ENCODE results near the gene MEGF11. TPM values are rescaled to one million over a fixed set of nuclear protein-coding genes. Genes with fewer than 3 reads are reported as not detected.
A peak's percentile ranks its signal among the peaks of the same experiment; 100 is the strongest.

MEGF11 gene
- total RNA-seq, 1 donor from 2014 or later: 0.06 TPM

DNA sequence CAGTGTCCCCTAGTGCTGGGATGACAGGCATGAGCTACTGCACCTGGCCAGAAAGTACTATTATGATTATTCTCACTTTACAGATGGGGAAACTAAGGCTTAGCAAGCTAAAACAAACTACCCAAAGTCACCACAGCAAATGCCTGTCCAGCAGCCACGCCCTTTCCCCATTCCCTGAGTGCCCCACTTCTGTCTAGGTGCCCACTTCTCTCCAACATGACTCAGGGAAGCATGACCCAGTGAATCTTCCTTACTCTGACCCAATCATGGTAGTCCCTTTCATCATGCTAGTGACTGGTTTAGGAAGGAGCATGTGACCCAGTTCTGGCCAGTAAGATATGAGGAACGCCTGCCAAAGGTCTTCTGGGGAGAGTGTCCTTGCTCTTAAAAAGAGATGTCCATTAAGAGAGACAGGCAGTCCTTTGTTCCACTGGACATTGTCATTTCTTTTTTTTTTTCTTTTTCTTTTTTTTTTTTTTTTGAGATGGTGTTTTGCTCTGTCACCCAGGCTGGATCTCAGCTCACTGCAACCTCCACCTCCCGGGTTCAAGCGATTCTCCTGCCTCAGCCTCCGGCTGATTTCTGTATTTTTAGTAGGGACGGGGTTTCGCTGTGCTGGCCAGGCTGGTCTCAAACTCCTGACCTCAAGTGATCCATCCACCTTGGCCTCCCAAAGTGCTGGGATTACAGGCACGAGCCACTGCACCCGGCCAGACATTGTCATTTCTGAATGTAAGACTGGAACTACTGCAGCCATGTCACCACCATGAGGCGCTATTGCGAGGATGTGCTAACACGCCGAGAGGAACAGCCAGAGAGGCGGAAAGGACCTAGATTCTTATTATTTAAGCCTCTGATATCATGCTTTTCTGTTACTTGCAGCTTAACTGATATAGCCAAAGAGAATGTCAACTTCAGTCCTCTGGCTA lies 19.8 kb downstream of the MEGF11 start:
- H3K27me3 Mint-ChIP-seq (ENCODE audit: insufficient read depth, low read depth): peaks cover 13% of the 10 kb centered on the region
- TF ChIP-seq, protein P1, sequence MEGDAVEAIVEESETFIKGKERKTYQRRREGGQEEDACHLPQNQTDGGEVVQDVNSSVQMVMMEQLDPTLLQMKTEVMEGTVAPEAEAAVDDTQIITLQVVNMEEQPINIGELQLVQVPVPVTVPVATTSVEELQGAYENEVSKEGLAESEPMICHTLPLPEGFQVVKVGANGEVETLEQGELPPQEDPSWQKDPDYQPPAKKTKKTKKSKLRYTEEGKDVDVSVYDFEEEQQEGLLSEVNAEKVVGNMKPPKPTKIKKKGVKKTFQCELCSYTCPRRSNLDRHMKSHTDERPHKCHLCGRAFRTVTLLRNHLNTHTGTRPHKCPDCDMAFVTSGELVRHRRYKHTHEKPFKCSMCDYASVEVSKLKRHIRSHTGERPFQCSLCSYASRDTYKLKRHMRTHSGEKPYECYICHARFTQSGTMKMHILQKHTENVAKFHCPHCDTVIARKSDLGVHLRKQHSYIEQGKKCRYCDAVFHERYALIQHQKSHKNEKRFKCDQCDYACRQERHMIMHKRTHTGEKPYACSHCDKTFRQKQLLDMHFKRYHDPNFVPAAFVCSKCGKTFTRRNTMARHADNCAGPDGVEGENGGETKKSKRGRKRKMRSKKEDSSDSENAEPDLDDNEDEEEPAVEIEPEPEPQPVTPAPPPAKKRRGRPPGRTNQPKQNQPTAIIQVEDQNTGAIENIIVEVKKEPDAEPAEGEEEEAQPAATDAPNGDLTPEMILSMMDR (IDR thresholded peaks at IDR 0.05): peak; percentile 61
- TF ChIP-seq EZH2 (IDR thresholded peaks at IDR 0.05): no peak

DNA sequence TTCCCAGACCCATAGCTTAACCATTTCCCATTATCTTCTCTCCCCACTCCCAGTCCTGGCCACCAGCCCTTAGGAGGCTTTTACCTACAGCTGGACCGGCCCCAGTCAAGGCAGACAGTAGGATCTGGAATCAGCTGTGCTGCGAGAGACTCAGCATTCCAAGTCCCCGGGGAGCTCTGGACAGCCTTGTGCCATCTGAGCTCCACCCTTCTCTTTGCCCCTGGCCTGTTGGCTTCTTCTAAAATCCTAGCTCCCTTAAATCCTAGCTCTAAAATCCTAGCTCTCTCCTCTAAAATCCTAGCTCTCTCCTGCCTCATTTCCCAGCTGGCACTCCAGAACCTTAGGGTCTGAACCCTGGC lies 21.3 kb downstream of the MEGF11 start:
- peaks cover 17% of the 10 kb centered on the region for H3K4me1 Mint-ChIP-seq
- TF ChIP-seq EZH2 (IDR thresholded peaks at IDR 0.05): no peak
- TF ChIP-seq, protein P1 (IDR thresholded peaks at IDR 0.05): no peak
- no peak for TF ChIP-seq EZH2phosphoT487 (IDR thresholded peaks at IDR 0.05)
- Histone ChIP-seq H3K36me3 (no peaks in the 10 kb centered on the region), H3K27me3 (no peaks in the 10 kb centered on the region), H3K9me3 (ENCODE audit: low read depth) (no peaks in the 10 kb centered on the region), H3K79me2 (ENCODE audit: low read depth) (no peaks in the 10 kb centered on the region), H3K4me2 (no peak overlapping the region), H3F3A (ENCODE audit: low read depth) (peaks cover 7% of the 10 kb centered on the region), H3K4me3 (no peak overlapping the region), H3K27ac (no peak overlapping the region), H3K9ac (no peak overlapping the region), H2AFZ (replicated peaks) (no peak overlapping the region), H3K4me1 (peaks cover 10% of the 10 kb centered on the region), H4K20me1 (ENCODE audit: low read depth) (no peaks in the 10 kb centered on the region)
- H3K36me3 Mint-ChIP-seq: peaks cover 2% of the 10 kb centered on the region
- H3K4me3 Mint-ChIP-seq: no peak overlapping the region
- no peaks in the 10 kb centered on the region for H3K9me3 Mint-ChIP-seq
- H3K27ac Mint-ChIP-seq: peak overlapping the region; percentile 74
- peaks cover 17% of the 10 kb centered on the region for H3K27me3 Mint-ChIP-seq (ENCODE audit: insufficient read depth, low read depth)
- no peak for DNase-seq (ENCODE audit: low spot score)

More for the DNA sequence above, 19.8 kb downstream of the MEGF11 start:
- Mint-ChIP-seq H3K4me3 (no peak overlapping the region), H3K36me3 (peaks cover 2% of the 10 kb centered on the region), H3K27ac (no peak overlapping the region), H3K4me1 (peaks cover 12% of the 10 kb centered on the region), H3K9me3 (no peaks in the 10 kb centered on the region)
- no peaks in the 10 kb centered on the region for H3K79me2 ChIP-seq (ENCODE audit: low read depth)
- no peaks in the 10 kb centered on the region for H3K9me3 ChIP-seq (ENCODE audit: low read depth)
- H2AFZ ChIP-seq (replicated peaks): no peak overlapping the region
- no peaks in the 10 kb centered on the region for H4K20me1 ChIP-seq (ENCODE audit: low read depth)
- H3K4me3 ChIP-seq: no peak overlapping the region
- no peaks in the 10 kb centered on the region for H3K36me3 ChIP-seq
- no peak overlapping the region for H3K9ac ChIP-seq
- peaks cover 7% of the 10 kb centered on the region for H3F3A ChIP-seq (ENCODE audit: low read depth)
- H3K4me1 ChIP-seq: peaks cover 10% of the 10 kb centered on the region
- H3K27ac ChIP-seq: no peak overlapping the region
- DNase-seq (ENCODE audit: low spot score): peak; percentile 63
- no peaks in the 10 kb centered on the region for H3K27me3 ChIP-seq
- no peak overlapping the region for H3K4me2 ChIP-seq

DNA sequence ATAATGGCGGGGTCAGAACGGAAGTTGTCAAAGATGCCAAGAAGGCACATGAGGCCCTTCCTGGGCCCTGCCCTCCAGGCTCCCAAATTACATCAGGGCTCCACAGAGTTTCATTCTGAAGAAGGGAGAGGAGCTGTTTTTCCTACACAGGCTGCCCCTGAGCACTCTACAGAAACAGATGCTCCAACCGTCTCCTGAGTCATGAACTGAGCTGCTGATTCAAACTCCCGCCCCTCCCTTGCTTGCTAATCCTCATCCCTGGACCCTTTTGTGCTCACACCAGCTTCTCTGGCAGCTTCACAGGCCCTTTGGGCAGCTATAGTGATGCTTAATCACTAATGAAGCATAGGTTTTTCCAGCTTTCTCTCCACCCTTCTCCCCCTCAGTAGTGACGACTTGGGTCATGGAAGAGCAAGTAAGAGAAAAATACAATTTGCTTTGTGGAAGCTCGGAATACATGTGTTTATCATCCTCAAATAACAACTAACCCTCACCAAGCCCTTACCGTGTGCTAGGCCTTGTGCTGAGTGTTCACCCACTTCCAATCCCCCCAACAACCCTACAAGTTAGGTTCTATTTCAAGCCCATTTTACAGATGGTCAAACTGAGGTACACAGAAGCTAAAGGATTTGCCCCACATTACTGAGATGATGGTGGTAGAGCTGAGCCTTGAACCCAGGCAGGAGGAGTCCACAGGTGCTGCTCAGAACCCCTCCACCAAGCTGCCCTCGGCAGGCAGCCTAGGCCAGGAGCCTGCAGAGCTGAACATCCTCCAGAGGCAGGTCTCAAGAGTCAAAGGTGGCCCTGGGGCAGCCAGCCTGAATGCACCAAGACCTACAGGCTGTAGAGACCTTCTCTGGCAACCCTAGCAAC lies 21.9 kb downstream of the MEGF11 start:
- Histone ChIP-seq H3K9me3 (ENCODE audit: low read depth) (no peaks in the 10 kb centered on the region), H3K9ac (no peak overlapping the region), H4K20me1 (ENCODE audit: low read depth) (no peaks in the 10 kb centered on the region), H3K36me3 (no peaks in the 10 kb centered on the region), H3K4me1 (peaks cover 10% of the 10 kb centered on the region), H3K27ac (no peak overlapping the region), H2AFZ (replicated peaks) (peak overlapping the region; percentile 50), H3K79me2 (ENCODE audit: low read depth) (no peaks in the 10 kb centered on the region), H3K4me2 (peak overlapping the region; percentile 47), H3F3A (ENCODE audit: low read depth) (peaks cover 7% of the 10 kb centered on the region), H3K27me3 (no peaks in the 10 kb centered on the region), H3K4me3 (no peak overlapping the region)
- Mint-ChIP-seq H3K4me1 (peaks cover 17% of the 10 kb centered on the region), H3K36me3 (peaks cover 2% of the 10 kb centered on the region), H3K4me3 (no peak overlapping the region), H3K27ac (no peak overlapping the region), H3K9me3 (no peaks in the 10 kb centered on the region), H3K27me3 (ENCODE audit: insufficient read depth, low read depth) (peaks cover 17% of the 10 kb centered on the region)
- TF ChIP-seq, protein P1 (IDR thresholded peaks at IDR 0.05): no peak
- TF ChIP-seq EZH2 (IDR thresholded peaks at IDR 0.05) (no peak), EZH2phosphoT487 (IDR thresholded peaks at IDR 0.05) (no peak)
- peak; percentile 63 for DNase-seq (ENCODE audit: low spot score)

Measured in neural progenitor cell (in vitro differentiated cells).